GM21526 (cell line): Measurements from ENCODE around the gene ANO1.

Experiments
- ATAC-seq: cut with Tn5 transposase; IDR thresholded peaks from one replicate; pipeline ENCODE4 v1.9.1; 2021; ENCODE audit warnings: moderate library complexity; ENCODE audit not compliant: unreplicated experiment, low FRiP score

The ANO1 gene

DNA sequence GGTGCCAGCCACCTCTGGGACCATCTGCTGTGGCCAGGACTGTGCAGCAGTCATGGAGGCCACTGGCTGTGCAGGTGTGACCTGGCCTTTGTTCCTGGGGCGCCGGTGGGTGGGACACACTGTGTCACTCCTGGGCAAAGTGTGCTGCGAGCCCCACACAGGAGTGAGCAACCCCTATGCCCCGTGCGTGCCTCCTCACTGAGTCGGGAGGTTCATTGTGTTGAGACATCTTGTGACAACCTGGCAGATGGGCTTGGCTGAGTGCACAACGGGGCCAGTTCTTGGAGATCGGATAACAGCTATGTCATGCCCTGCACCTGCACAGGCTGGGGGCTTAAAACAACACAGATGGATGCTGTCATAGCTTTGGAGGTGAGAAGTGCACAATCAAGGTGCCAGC, 13.5 kb downstream of the ANO1 start:
- ATAC-seq = no peak

DNA sequence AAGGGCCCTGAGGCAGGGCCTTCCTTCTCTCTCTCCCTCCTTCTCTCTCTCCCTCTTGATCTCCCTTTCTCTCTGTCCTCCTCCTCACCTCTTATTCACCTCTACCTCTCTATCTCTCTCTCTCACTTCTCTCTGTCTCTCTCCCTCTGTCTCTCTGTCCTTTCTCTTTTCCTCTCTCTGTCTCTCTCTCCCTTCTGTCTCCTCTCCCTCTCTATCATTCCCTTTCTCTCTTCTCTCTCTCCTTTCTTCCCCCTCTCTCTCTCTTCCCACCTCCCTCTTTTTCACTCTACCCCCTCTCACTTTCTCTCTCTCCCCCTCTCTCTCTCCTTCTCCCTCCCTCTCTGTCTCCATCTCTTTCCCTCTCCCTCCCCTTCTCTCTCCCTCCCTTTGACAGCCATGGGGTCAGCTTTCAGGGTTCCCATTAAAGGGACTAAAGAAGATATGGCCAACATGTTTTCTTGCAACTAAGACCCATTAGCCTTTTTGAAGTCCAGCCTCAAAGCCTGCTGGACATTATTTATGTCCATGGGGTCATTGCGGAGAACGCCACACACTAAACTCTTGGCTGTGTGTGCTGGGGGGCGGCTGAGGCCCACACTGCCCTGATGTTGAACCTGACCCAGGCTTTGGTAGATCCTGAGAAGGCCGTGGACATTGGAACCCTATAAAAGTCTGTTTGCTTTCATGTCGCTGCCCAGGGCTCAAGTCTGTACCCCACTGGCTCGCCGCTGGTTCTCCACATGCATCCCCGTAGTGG, 15.0 kb downstream of the ANO1 start:
- no peak for ATAC-seq

DNA sequence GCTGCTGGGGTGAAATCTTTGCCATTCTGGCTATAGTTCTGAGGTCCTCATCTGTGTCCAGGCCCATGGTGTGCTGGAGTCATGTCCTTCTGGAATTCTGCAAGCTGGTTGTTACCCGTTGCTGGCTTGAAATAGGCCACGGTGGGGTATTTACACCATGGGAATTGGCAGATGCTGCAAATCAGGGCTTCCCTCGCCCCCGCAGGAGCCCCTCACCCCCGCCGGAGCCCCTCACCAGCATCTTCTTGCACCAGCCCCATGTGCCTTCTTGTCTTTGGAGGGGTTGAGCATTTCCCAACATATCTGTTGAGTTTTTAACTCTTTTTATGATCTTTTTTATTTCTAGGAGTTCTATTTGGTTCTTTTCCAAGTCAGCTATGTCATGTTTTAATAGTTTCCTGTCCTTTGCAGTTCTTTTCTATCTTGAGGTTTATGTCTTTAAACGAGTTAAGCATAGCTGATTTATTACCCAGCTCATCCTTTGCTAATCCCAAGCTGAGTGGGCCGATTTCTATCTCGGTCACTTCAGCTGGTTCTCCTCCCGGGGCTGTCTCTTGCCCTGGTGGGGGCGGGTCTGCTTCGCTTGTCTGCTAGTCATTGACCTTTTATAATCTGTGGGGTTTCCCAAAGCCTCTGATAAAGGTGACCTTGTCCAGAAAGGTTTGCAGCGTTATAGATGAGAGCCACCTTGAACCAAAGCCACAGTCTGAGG, 17.6 kb downstream of the ANO1 start:
- ATAC-seq = no peak

DNA sequence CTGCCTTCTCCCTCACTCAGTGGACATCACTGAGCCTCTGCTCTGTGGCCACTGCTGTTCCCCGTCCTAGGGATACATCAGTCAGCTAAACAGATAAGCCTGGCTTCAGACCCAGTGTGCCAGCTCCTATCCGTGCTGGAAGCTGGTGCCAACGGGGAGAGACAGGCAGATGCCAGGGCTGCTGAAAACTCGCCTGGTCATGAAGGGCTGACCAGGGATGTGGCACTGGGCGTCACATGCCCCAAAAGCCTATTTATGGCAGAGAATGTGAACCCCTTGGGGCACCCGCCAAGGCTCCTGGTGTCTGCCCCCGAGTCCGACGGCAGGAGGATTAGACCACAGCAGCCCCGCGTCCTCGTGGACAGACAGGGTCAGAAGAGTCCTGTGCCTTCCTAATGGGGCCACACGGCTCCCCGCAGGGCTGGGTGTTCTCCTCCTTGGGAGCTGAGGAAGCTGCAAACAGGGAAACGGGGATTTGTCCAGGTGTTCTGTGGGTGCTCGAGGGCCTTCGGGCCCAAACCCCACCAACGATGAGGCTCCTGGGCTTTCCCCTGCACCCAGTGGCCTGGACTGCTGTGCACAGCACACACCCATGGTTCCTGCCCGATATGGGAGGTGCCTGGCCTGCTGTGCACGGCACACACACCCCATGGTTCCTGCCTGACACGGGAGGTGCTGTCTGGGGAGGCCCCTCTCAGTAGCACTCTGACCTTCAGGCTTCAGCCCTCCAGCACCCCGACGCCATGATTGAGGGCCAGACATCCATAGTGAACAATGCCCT, 19.9 kb downstream of the ANO1 start:
- ATAC-seq = no peak

DNA sequence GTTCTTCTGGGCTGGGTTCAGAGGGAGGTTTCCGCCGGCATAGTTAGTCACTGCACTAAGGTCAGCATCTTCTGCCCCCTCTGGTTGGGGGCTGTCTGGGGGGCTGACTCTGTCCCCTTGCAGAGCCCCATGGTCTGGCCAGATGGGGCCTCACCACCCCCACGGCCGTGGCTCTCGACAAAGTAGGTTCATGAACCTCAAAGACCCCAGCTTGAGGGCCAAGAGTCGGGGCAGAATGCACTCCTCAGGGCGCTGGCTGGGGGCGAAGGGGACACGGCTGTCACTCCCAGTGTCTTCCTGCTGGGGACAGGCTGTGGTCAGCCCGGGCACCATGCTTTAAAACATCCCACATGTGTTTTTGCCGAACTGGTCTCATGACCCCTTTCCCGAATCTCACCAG, 20.8 kb downstream of the ANO1 start:
- ATAC-seq = no peak

DNA sequence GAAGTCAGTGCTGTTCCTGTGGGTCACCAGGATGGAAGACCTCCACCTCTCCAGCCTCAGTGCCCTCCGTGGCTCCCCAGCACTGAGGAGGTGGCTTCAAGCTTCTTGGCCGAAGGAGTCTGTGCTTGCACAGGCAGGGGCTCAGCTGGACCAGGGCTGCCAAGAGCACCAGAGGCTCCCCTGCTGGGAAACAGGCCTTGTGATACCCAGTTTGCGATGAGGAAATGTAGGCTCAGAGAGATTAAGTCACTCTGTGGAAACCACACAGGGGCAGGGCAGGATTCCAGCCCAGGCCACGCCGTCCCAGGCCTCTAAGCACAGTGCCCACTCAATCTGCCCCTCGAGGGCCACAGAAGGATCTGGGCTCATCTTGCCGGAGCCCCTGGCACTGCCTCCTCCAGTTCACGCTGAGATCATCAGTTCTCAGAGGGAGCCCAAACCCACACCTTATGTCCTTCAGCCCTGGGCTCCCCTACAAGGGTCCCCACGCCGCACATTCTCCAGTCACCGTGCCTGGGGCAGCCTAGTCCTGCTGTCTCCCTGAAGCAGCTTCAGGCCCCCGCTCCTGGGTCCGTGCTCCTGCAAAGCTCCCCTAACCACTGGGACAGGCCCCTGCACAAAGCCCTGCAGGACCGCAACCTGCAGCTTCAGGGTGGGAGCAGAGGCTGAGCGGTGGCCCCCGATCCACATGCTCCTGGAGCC, 21.6 kb downstream of the ANO1 start:
- no peak for ATAC-seq

DNA sequence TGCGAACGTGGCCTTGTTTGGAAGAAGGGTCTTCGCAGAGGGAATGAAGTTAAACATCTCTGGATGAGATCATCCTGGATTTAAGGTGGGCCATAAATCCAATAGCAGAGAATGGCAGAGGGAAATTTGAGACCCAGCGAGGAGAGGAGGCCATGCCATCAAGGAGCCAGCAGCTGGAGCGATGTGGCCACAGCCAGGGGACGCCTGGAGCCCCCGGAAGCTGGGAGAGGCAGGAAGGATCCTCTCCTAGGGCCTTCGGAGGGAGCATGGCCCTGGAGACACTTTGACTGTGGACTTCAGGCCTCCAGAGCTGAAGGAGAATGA, 22.1 kb downstream of the ANO1 start:
- ATAC-seq = no peak

DNA sequence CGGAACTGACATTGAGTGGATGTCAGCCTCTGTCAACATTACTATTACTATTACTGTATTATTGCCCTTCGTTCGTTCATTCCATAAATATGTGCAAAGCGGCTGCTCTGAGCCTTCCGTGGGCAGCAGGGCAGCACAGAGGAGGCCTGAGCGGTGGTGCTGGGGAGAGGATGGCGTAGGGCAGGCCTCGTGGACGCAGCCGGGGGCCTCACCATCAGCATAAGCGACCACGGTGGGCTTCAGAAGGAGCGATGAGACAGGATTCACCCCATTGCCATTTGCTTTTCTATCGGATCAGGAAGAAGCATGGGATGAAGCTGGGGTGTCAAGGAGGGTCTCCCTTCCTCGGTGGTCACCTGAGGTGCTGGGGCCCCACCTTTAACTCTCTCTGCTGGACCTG, 22.7 kb downstream of the ANO1 start:
- no peak for ATAC-seq

DNA sequence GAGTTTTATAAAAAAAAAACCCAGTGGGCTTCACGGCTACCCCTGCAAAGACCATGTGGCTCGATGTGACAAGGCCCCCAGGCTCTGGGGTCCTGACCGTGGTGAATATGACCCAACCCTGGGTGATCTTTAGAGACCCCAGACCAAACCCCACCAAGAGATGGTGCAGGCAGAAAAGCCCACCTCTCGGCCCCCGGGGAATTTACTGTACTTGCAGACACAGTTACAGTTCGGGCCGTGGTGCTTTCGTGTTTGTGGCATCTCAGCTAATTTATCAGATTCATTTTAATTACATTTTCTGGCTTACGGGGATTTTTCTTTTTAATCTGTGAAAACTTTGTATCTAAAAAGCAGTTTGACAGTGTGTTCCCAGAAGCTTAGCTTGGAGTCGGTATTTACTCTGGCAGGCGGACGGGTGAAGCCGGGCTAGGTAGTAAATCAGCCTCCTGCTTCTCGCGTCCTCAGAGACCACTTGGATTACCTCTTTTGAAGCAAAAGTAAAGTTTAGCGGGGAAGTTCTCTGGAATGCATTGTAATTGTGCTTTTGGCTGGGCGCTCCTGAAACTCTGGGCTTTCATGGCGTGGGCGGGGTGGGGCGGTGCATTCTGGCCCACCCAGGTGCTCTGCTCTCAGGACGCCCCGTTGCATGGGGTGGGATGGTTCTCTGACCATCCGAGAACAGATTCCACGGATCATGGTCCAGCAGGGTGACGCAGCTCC, 25.3 kb downstream of the ANO1 start:
- ATAC-seq = no peak

DNA sequence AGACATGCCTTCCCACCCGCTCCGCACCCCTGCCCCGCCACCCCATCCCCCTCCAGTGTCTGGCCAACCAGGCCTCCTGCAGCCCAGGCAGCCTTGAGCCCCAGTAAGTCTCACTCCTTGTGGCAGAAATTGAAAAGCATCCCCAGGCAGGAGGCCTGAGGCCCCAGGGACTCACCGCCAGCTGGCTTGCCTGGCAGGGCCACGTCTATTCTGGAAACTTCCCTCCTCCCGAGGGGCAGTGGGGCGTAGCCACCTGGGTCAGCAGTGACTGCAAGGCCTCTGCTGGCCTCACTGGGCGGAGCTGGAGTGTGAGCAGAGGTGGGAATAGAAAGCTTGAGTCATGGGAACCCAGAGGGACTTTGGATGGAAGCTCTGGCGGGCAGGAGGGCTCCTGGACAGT, 26.3 kb downstream of the ANO1 start:
- no peak for ATAC-seq

DNA sequence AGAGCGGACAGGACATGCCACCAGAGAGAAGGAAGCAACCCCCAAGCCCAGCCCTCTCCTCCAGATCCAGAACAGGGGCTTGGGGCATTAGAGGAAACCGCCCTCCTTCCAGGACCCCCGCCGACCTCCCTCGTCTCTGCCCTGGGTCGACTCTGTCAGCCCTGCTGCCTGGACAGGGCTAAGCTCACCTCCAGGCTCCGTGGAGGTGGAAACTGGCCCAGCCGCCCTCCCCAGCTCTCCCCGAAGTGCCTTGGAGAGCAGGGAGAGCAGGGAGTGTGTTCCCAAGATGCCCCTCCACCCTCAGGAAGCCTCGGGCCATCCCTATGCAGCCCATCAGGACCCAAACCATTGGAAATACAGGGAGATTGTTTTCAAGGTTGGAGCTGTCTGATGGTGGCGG, 26.8 kb downstream of the ANO1 start:
- no peak for ATAC-seq

DNA sequence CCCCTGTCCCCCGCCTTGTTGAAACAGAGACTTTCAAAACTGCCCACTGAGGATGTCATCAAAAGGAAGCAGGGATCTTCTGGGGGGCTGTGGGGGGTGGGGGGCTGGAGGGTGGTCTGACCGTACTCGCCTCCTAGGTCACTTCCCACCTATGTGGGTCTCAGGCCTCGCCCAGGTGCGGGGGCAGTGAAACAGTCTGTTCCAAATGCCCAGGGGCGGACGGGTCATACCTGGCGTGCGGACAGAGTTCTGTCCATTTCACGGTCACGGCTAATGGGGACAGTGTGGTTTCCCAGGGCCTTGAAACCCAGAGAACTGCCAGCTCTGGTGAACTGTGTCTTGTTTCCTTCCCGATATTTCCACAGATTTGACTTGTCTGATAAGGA, 27.2 kb downstream of the ANO1 start:
- ATAC-seq = no peak

DNA sequence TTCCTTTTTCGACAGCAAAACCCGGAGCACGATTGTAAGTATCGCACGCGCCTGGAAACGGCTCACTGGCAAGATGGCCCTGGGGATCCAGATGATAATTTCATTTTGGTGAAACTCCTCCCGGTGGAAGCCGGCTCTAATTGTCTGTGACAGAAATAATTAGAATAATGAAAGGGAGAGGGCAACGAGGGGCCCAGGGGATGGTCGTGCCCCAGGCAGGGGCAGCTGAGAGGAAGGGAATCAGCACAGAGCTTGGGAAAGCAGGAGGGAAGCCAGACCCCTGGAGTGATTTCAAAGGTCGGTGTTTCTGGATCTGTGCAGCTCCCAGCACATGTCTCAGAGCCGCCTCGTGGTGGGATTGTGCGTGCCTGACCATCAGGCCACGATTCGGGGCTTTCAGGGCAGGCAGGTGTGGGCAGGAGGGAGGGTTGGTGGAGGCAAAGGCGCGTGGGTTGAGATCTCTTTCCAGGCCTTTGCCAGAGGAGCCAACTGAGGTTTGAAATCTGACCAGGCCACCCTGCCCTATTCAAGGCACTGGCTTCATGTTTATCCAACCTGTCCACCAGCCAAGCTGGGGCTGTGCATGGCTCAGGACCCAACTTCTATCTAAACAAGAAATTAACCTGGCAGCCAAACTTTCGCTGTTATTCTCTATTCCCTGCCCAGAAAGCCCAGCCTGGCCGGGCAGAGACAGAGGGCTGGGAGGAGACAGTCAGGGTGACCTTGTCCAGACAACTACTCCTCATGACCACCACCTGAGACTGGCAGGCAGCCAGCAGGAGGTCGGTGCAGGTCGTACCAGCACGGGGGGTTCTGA, 27.8 kb downstream of the ANO1 start:
- no peak for ATAC-seq

DNA sequence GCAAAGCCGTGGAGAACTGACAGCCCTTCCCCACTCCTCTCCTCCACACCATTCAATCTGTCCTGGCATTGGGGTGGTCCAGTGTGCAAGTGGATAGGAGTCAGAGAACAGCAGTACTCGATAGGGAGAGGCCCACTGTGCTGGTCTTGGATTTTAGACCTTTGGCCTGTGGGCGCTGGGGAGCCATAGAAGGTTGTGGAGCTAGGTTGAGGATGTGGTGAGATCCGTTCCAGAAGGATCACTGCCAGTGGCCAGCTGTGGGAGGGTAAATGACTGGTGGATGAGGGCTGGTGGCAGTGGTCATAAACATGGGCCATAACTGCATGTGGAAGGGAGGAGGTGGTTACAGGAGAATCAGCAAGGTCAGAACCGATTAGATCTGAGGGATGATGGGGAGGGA, 28.6 kb downstream of the ANO1 start:
- ATAC-seq = no peak

DNA sequence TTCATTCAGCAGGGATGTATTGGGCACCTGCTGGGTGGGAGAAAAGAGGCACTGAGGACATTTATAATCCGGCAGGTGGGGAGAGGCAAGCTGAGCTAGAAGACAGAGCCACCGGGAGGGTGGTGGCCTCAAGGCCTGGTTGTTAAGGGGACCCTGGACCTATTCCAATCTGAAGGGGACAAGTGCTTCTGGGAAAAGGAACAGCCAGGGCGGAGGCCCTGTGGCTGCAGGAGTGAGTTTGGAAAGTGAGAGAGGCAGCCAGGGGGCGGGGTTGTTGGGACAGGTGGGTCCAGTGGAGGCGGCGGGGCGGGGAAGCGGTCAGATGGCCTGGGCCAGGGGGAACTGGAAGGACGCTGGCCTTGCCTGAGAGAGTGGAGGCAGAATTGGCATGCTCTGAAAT, 29.1 kb downstream of the ANO1 start:
- ATAC-seq = no peak

DNA sequence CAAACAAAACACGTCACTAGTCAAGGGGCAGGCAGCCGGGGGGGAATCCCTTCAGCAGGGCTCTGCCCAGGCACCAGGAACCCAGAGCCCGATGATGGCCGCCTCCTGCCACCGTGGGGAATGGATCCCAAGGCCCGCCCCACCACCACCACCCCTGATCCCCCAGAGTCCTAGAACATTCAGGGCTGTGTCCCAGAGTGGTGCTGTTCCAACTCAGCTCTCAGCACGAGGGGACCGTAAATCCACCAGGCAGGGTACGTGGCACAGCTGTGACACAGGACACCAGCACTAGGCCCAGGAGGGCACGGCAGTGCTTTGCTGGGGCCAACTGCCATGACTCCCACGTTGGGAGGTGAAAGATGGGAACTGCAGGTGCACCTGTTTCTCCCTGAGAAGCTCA, 29.6 kb downstream of the ANO1 start:
- ATAC-seq = no peak

DNA sequence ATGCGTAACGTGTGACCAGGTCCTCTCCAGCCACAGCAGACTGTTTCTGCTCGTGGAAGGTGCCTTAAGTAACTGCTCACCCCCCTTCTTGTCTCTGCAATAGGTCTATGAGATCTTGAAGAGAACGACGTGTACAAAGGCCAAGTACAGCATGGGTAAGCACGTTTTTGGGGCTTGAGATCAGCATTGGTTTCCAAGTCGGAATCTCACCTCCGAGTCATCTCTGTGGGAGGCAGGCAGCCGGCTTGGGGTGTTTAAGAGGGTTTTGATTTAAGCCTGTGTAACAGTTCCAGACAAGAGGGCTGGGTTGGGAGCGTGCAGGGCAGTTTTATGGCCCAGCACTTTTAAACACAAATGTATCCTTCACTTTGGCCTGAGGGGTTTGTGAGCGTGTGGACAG, 30.1 kb downstream of the ANO1 start:
- ATAC-seq = no peak

DNA sequence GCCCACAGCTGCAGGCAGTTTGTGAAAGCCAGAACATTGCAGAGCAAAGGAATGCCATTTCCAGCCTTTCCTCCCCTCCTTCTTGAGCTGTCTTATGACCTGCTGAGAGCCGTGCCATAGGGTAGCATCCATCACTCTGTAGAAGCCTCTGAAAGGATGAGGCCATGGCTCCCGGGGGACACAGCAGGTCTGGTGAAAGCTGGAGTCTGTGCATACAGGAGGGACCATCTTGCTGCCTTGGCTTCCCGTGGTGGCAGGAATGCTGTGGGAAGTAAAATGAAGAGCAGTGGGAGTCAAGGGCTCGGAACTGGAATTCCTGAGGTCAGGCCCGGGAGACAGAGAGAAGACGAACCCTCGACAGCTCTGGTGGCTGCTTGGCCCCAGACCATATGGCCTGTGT, 30.9 kb downstream of the ANO1 start:
- no peak for ATAC-seq

DNA sequence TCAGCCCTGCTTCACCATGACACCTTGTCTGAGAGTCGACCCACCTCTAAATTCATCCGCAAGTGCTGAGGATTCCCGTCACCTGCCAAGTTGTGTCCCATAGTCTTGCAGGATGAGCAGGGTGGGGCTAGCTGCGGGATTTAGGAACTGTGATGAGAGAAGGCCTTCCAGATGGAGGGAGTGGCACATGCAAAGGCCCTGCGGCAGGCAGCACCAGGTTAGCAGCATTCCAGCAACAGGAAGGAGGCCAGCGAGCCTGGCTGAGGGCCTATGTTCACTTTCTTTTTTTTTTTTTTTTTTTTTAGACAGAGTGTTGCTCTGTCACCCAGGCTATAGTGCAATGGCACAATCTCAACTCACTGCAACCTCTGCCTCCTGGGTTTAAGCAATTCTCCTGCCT, 31.8 kb downstream of the ANO1 start:
- ATAC-seq = no peak
